ENCODE measurements around the gene PLA2G4A.

GRCh38 chr1:186858923-186859322, 30.2 kb downstream of the PLA2G4A start:
- TF ChIP-seq CTCF (IDR thresholded peaks at IDR 0.05; ENCODE audit: extremely low read depth in 1 of 2, insufficient read depth in 1 of 2, low read depth in 1 of 2, low read length in 2 of 2): no peak
- no peak for TF ChIP-seq EZH2 (IDR thresholded peaks at IDR 0.05; ENCODE audit: borderline replicate concordance, low read depth, low read length, severe bottlenecking)
- no peak for TF ChIP-seq POLR2A (IDR thresholded peaks at IDR 0.05; ENCODE audit: low read depth, low read length)
- TF ChIP-seq POLR2AphosphoS5 (IDR thresholded peaks at IDR 0.05; ENCODE audit: insufficient read depth, low read depth, low read length): no peak
- no peak for TF ChIP-seq GATA2 (IDR thresholded peaks at IDR 0.05; ENCODE audit: insufficient read depth, insufficient read length, low read depth, low read length)
